Rectal smooth muscle tissue (tissue), 1 donor: ENCODE data around the gene GP1BB.

Experiments
- H3K27ac ChIP-seq: one replicate; pipeline ENCODE4 v1.7.0; 2013; ENCODE audit warnings: low read depth, low read length, inconsistent platforms
- H3K27me3 ChIP-seq: one replicate; pipeline ENCODE4 v1.7.0; 2013; ENCODE audit warnings: low read length; ENCODE audit not compliant: control insufficient read depth, insufficient read depth
- H3K36me3 ChIP-seq: one replicate; pipeline ENCODE4 v1.7.0; 2013; ENCODE audit warnings: low read length; ENCODE audit not compliant: control insufficient read depth, insufficient read depth
- H3K4me1 ChIP-seq: one replicate; pipeline ENCODE4 v1.7.0; 2013; ENCODE audit warnings: low read length; ENCODE audit not compliant: control insufficient read depth, insufficient read depth
- H3K4me3 ChIP-seq: one replicate; pipeline ENCODE4 v1.7.0; 2013; ENCODE audit warnings: low read length
- H3K9ac ChIP-seq: one replicate; pipeline ENCODE4 v1.7.0; 2013; ENCODE audit warnings: low read length

GP1BB gene

GRCh38 chr22:19772422-19772672, 49.0 kb downstream of the GP1BB start:
- peaks cover 39% of the 10 kb centered on the region for H3K27me3 ChIP-seq

DNA sequence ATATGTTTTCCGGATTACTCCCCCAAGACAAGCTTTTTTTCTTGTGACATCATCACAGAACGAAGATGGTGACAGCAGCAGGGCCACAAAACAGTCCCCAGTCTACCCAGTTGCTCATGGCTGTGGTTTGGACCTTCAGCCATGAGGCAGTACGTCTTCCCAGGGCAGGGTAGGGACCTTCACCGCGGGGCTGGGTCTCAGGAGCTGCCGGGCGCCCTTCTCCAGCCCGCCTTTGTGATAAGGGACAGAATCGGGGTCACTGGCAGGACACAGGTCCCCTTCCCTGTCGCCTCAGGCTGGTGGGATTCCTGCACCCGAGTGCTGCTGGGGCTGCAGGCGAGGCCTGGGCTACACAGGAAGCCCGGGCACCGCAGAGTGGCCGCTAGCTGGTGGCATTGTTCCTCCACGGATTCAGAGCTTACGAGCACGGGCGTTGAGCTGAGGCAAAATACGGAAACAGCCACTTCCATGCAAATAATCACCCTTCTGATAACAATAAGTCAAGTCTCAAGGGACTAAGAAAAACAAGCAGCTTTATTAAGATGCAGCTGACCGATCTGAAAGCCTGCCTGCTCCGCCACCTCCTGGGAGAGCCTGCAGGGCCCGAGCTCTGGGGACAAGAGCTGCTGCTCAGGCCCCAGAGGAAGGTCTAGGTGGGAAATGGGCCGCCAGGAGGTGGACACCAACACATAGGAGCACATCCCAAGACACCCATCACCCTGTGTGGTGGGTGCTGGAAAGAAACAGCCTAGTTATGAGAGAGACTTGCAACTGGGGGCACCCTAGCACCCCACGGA, 49.5 kb downstream of the GP1BB start:
- H3K36me3 ChIP-seq, result no peaks in the 10 kb centered on the region
- no peaks in the 10 kb centered on the region for H3K4me1 ChIP-seq
- no peak overlapping the region for H3K27ac ChIP-seq
- peaks cover 34% of the 10 kb centered on the region for H3K27me3 ChIP-seq
- no peak overlapping the region for H3K9ac ChIP-seq
- H3K4me3 ChIP-seq, result no peak overlapping the region

More at GRCh38 chr22:19772422-19772672, 49.0 kb downstream of the GP1BB start:
- Histone ChIP-seq H3K9ac (no peak overlapping the region), H3K4me1 (no peaks in the 10 kb centered on the region), H3K27ac (no peak overlapping the region), H3K36me3 (no peaks in the 10 kb centered on the region), H3K4me3 (no peak overlapping the region)

- Histone ChIP-seq H3K36me3 (no peaks in the 10 kb centered on the region), H3K4me3 (no peak overlapping the region), H3K27me3 (peaks cover 28% of the 10 kb centered on the region), H3K9ac (no peak overlapping the region), H3K4me1 (no peaks in the 10 kb centered on the region), H3K27ac (no peak overlapping the region)
Measured at GRCh38 chr22:19773470-19774040, 50.2 kb downstream of the GP1BB start.
